Spleen (tissue), 11 donors: ENCODE results near the gene ST7. TPM values are rescaled to one million over a fixed set of nuclear protein-coding genes. Genes with fewer than 3 reads are reported as not detected.

Source experiments
- DNase-seq: peaks from one replicate; pipeline ENCODE4 v3.0.0-alpha.2; 2020
- H3K27ac ChIP-seq, 8 donors: fragments of 200-600 bp; sonication (generic) in 7 of 8; 1 replicate in 4 of 8; 2 replicates in 4 of 8; pipeline versions ENCODE4 v1.5.0 to v1.8.0; 2016 to 2021; ENCODE audit warnings: inconsistent platforms in 4 of 8, mild to moderate bottlenecking in 4 of 8, moderate library complexity in 1 of 8
- H3K27me3 ChIP-seq, 7 donors: fragments of 200-600 bp; sonication (generic) in 6 of 7; replicated peaks in 1 of 7; 1 replicate in 4 of 7; 2 replicates in 3 of 7; pipeline versions ENCODE4 v1.5.0 to v1.8.0; 2016 to 2021; ENCODE audit warnings: inconsistent platforms in 3 of 7, mild to moderate bottlenecking in 1 of 7
- H3K36me3 ChIP-seq, 6 donors: fragments of 200-600 bp; sonication (generic) in 5 of 6; 1 replicate in 4 of 6; 2 replicates in 2 of 6; pipeline versions ENCODE4 v1.5.0 to v1.8.0; 2016 to 2021; ENCODE audit warnings: inconsistent platforms in 2 of 6
- H3K4me1 ChIP-seq, 6 donors: fragments of 200-600 bp; sonication (generic) in 5 of 6; 1 replicate in 3 of 6; 2 replicates in 3 of 6; pipeline versions ENCODE4 v1.5.0 to v1.8.0; 2016 to 2021; ENCODE audit warnings: inconsistent platforms in 3 of 6
- H3K4me3 ChIP-seq, 8 donors: fragments of 200-600 bp; sonication (generic) in 7 of 8; 1 replicate in 4 of 8; 2 replicates in 4 of 8; pipeline versions ENCODE4 v1.5.0 to v1.8.0; 2016 to 2021; ENCODE audit warnings: inconsistent platforms in 4 of 8, mild to moderate bottlenecking in 4 of 8, moderate library complexity in 2 of 8
- H3K9me3 ChIP-seq, 8 donors: fragments of 200-600 bp; sonication (generic) in 7 of 8; 1 replicate in 4 of 8; 2 replicates in 4 of 8; pipeline versions ENCODE4 v1.5.0 to v1.8.0; 2016 to 2021; ENCODE audit warnings: inconsistent platforms in 4 of 8
- POLR2A ChIP-seq, 3 donors: fragments of 450-650 bp; IDR thresholded peaks; one replicate each; pipeline ENCODE4 v1.5.1; 2017; ENCODE audit warnings: antibody characterized with exemption in 3 of 3, mild to moderate bottlenecking in 1 of 3
- POLR2AphosphoS5 ChIP-seq, 3 donors: sonication (generic); formaldehyde crosslinking; IDR thresholded peaks; one replicate each; pipeline ENCODE4 v1.5.1; 2017; ENCODE audit warnings: antibody characterized with exemption in 3 of 3
- WGBS, 5 donors: extraction: QIAGEN DNeasy Blood & Tissue Kit in 3 of 5; methylation state at CpG; one replicate each; pipeline versions ENCODE4 v1.1.5 to v1.1.7; 2013 to 2018; 5-methylcytosine and 5-hydroxymethylcytosine counted together
- intact Hi-C: fragments of 100-400 bp; cut with DNase I; formaldehyde crosslinking; loops from one replicate; pipeline ENCODE4 v1.15.0; 2023; ENCODE audit warnings: low total_unique reads
- polyA plus RNA-seq, 3 donors: library from polyadenylated mRNA; stranded (reverse); fragments of 200-250 nt; gene quantifications; one replicate each; pipeline ENCODE4 v1.2.1, GENCODE V29; 2013
- total RNA-seq, 7 donors: library from RNA; depleted of rRNA in 3 of 7; stranded (reverse); fragments of >200 nt in 3 of 7; fragmentation: NEBNext Ultra II Directional in 4 of 7; extraction: Animal tissue kit (Norgen Biotek cat#: 25700) in 4 of 7; gene quantifications; one replicate each; pipeline versions ENCODE4 v1.1.0 to v1.2.1, GENCODE V29; 2016 to 2021
- TF ChIP-seq, protein P1 (sequence below), 11 experiments: fragments of 200-600 bp in 7 of 11; fragments of 450-650 bp in 4 of 11; sonication (generic) in 4 of 11; IDR thresholded peaks in 8 of 11; conservative IDR thresholded peaks in 3 of 11; 1 replicate in 7 of 11; 2 replicates in 4 of 11; pipeline versions ENCODE4 v1.4.0 to v1.8.0; 2016 to 2021; ENCODE audit warnings: antibody characterized with exemption in 11 of 11, inconsistent platforms in 4 of 11, mild to moderate bottlenecking in 1 of 11
- donor health status: healthy with polysubstance abuse.
- donor health status: DM: no; HTN: no; CAD: no; lungs with moderate emphysema.
- donor health status: DM: no; HTN: no; CAD: no.
- donor health status: Bipolar disorder and iron deficiency.
- donor health status: healthy.
- donor health status: DM: no; HTN: no; CAD: no.
- donor health status: DM: yes; HTN: yes; CAD: no.

The ST7 gene
- total and polyA plus RNA-seq, 10 donors: 4.7 to 36.4 (median 15.8) TPM

DNA sequence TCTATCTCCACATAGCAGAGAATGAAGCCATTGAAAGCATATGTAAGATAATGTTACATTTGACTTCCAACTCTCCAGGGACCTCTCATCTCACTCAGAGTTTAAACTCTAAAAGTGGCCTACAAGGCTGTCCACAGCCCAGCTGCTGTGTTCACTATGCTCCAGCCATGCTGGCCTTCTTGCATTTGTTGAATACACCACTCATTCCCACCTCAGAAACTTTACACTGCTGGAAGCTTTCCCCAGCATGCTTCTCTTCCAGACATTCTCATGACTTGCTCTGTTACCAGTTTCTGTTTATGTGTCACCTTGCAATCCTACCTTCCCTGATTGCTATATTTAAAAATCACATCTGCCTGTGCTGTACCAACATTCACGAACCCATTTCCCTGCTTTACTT is 202.4 kb downstream of the ST7 start:
- Histone ChIP-seq H3K27me3 (no peaks in the 10 kb centered on the region), H3K4me3 (no peak overlapping the region), H3K27ac (no peak overlapping the region), H3K4me1 (peaks cover 0 to 12% (median 0%) of the 10 kb centered on the region in 6 donors), H3K9me3 (no peaks in the 10 kb centered on the region), H3K36me3 (no peaks in the 10 kb centered on the region)
- DNase-seq: no peak
- TF ChIP-seq, protein P1, sequence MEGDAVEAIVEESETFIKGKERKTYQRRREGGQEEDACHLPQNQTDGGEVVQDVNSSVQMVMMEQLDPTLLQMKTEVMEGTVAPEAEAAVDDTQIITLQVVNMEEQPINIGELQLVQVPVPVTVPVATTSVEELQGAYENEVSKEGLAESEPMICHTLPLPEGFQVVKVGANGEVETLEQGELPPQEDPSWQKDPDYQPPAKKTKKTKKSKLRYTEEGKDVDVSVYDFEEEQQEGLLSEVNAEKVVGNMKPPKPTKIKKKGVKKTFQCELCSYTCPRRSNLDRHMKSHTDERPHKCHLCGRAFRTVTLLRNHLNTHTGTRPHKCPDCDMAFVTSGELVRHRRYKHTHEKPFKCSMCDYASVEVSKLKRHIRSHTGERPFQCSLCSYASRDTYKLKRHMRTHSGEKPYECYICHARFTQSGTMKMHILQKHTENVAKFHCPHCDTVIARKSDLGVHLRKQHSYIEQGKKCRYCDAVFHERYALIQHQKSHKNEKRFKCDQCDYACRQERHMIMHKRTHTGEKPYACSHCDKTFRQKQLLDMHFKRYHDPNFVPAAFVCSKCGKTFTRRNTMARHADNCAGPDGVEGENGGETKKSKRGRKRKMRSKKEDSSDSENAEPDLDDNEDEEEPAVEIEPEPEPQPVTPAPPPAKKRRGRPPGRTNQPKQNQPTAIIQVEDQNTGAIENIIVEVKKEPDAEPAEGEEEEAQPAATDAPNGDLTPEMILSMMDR (IDR thresholded peaks at IDR 0.05 in 8 of 11, conservative IDR thresholded peaks at IDR 0.05 in 3 of 11): no peak
- no peak for TF ChIP-seq POLR2AphosphoS5 (IDR thresholded peaks at IDR 0.05)
- TF ChIP-seq POLR2A (IDR thresholded peaks at IDR 0.05): no peak
- WGBS, 5 donors: 89 to 100% (median 98%) methylated on average over 1 of the region's 1 CpG
- intact Hi-C loops: no loop called here

GRCh38 chr7:117157241-117158209 is 204.2 kb downstream of the ST7 start:
- Histone ChIP-seq H3K9me3 (no peaks in the 10 kb centered on the region), H3K36me3 (no peaks in the 10 kb centered on the region), H3K27ac (peak overlapping the region in 3 of 8 donors; percentile 20 to 37 (median 29)), H3K4me1 (peaks cover 0 to 12% (median 0%) of the 10 kb centered on the region in 6 donors), H3K27me3 (no peaks in the 10 kb centered on the region), H3K4me3 (no peak overlapping the region)
- peak in 1 of 3 donors; percentile 18 for TF ChIP-seq POLR2AphosphoS5 (IDR thresholded peaks at IDR 0.05)
- TF ChIP-seq POLR2A (IDR thresholded peaks at IDR 0.05): no peak
- WGBS, 5 donors: 33 to 59% (median 37%) methylated on average over 5 of the region's 5 CpGs
- no peak for DNase-seq
- intact Hi-C loops: no loop called here

- peaks cover 0 to 12% (median 0%) of the 10 kb centered on the region in 6 donors for H3K4me1 ChIP-seq
- H3K27ac ChIP-seq: no peak overlapping the region
- no peaks in the 10 kb centered on the region for H3K27me3 ChIP-seq
- TF ChIP-seq, protein P1 (IDR thresholded peaks at IDR 0.05 in 8 of 11, conservative IDR thresholded peaks at IDR 0.05 in 3 of 11): no peak
- TF ChIP-seq POLR2AphosphoS5 (IDR thresholded peaks at IDR 0.05) (no peak), POLR2A (IDR thresholded peaks at IDR 0.05) (no peak)
- intact Hi-C loops: no loop called here
- WGBS, 5 donors: 88 to 95% (median 94%) methylated on average over 4 of the region's 4 CpGs
- no peaks in the 10 kb centered on the region for H3K9me3 ChIP-seq
- no peak for DNase-seq
- H3K4me3 ChIP-seq: no peak overlapping the region
- no peaks in the 10 kb centered on the region for H3K36me3 ChIP-seq
Observed at GRCh38 chr7:117158941-117159697, 205.8 kb downstream of the ST7 start.

GRCh38 chr7:117163101-117163500 is 209.8 kb downstream of the ST7 start:
- Histone ChIP-seq H3K4me1 (peaks cover 0 to 5% (median 0%) of the 10 kb centered on the region in 6 donors), H3K9me3 (no peaks in the 10 kb centered on the region), H3K36me3 (no peaks in the 10 kb centered on the region), H3K27ac (no peak overlapping the region), H3K4me3 (no peak overlapping the region), H3K27me3 (no peaks in the 10 kb centered on the region)
- no peak for DNase-seq
- intact Hi-C loops: no loop called here
- 91 to 100% (median 97%) methylated on average over 2 of the region's 2 CpGs for WGBS, 5 donors
- no peak for TF ChIP-seq POLR2A (IDR thresholded peaks at IDR 0.05)
- TF ChIP-seq, protein P1 (IDR thresholded peaks at IDR 0.05 in 8 of 11, conservative IDR thresholded peaks at IDR 0.05 in 3 of 11): no peak
- no peak for TF ChIP-seq POLR2AphosphoS5 (IDR thresholded peaks at IDR 0.05)
